GM23338 (cell line): Measurements from ENCODE around the gene CIC. TPM values are rescaled to one million over a fixed set of nuclear protein-coding genes. Genes with fewer than 3 reads are reported as not detected.

Experiments used
- ATAC-seq: fragments of 200-7000 bp; cut with Tn5 transposase; 3 replicates; pipeline ENCODE4 v1.9.1; 2020
- DNase-seq: peaks from one replicate; pipeline ENCODE4 v3.0.0-alpha.2; 2015; ENCODE audit warnings: low spot score
- H2AFZ ChIP-seq: fragments of 200-600 bp; sonication (generic); 2 replicates; pipeline ENCODE4 v1.8.0; 2016; ENCODE audit warnings: antibody characterized with exemption, mild to moderate bottlenecking, moderate library complexity
- H3F3A ChIP-seq: fragments of 200-600 bp; sonication (generic); replicated peaks from 2 replicates; pipeline ENCODE4 v1.8.0; 2017; ENCODE audit warnings: antibody characterized with exemption, mixed run types, low read depth
- H3K27ac ChIP-seq: fragments of 200-600 bp; sonication (generic); 2 replicates; pipeline ENCODE4 v1.6.1; 2016; ENCODE audit warnings: low read depth
- H3K27me3 ChIP-seq: fragments of 200-600 bp; sonication (generic); 2 replicates; pipeline ENCODE4 v1.8.0; 2016; ENCODE audit warnings: mild to moderate bottlenecking, mixed run types, moderate library complexity; ENCODE audit not compliant: insufficient read depth
- H3K36me3 ChIP-seq: fragments of 200-600 bp; sonication (generic); 2 replicates; pipeline ENCODE4 v1.8.0; 2016; ENCODE audit warnings: mild to moderate bottlenecking; ENCODE audit not compliant: insufficient read depth
- H3K4me1 ChIP-seq: fragments of 200-600 bp; sonication (generic); 2 replicates; pipeline ENCODE4 v1.8.0; 2016; ENCODE audit warnings: mild to moderate bottlenecking, moderate library complexity; ENCODE audit not compliant: insufficient read depth
- H3K4me2 ChIP-seq: fragments of 200-600 bp; sonication (generic); 2 replicates; pipeline ENCODE4 v1.7.1; 2017; ENCODE audit warnings: mixed run types
- H3K4me3 ChIP-seq: fragments of 200-600 bp; sonication (generic); 2 replicates; pipeline ENCODE4 v1.6.1; 2016; ENCODE audit warnings: mixed run types
- H3K79me2 ChIP-seq: fragments of 200-600 bp; sonication (generic); replicated peaks from 2 replicates; pipeline ENCODE4 v1.8.0; 2017; ENCODE audit warnings: mild to moderate bottlenecking; ENCODE audit not compliant: insufficient read depth
- H3K9me2 ChIP-seq: fragments of 200-600 bp; sonication (generic); 2 replicates; pipeline ENCODE4 v1.8.0; 2017; ENCODE audit not compliant: insufficient read depth
- H4K20me1 ChIP-seq: fragments of 200-600 bp; sonication (generic); replicated peaks from 2 replicates; pipeline ENCODE4 v1.8.0; 2017; ENCODE audit warnings: mild to moderate bottlenecking; ENCODE audit not compliant: insufficient read depth
- H3K27ac Mint-ChIP-seq: 2 replicates; pipeline ENCODE4 v1.8.0; 2020; ENCODE audit warnings: inconsistent platforms, mild to moderate bottlenecking, moderate library complexity, mixed read lengths
- H3K27me3 Mint-ChIP-seq: 3 replicates; pipeline ENCODE4 v1.8.0; 2022; ENCODE audit warnings: low read depth, mild to moderate bottlenecking, moderate library complexity, mixed read lengths, inconsistent platforms; ENCODE audit not compliant: insufficient read depth, poor library complexity
- H3K36me3 Mint-ChIP-seq: 3 replicates; pipeline ENCODE4 v1.8.0; 2021; ENCODE audit warnings: low read depth, mild to moderate bottlenecking, inconsistent platforms, moderate library complexity, mixed read lengths
- H3K4me1 Mint-ChIP-seq: 3 replicates; pipeline ENCODE4 v1.8.0; 2020; ENCODE audit warnings: mild to moderate bottlenecking, inconsistent platforms, mixed read lengths
- H3K4me3 Mint-ChIP-seq: 3 replicates; pipeline ENCODE4 v1.8.0; 2021; ENCODE audit warnings: moderate library complexity, mild to moderate bottlenecking, inconsistent platforms, mixed read lengths
- H3K9me3 Mint-ChIP-seq: 3 replicates; pipeline ENCODE4 v1.8.0; 2020; ENCODE audit warnings: moderate library complexity, mild to moderate bottlenecking, inconsistent platforms, mixed read lengths
- STAT1 ChIP-seq: IDR thresholded peaks from one replicate; pipeline ENCODE4 v1.6.1; 2016; ENCODE audit warnings: antibody characterized with exemption; ENCODE audit not compliant: unreplicated experiment
- ZNF114 ChIP-seq: fragments of 250-450 bp; sonication (Bioruptor Pico); IDR thresholded peaks from 2 replicates; pipeline ENCODE4 v1.5.0; 2020; ENCODE audit warnings: mild to moderate bottlenecking, moderate library complexity
- ZNF331 ChIP-seq: fragments of 250-450 bp; sonication (Bioruptor Pico); IDR thresholded peaks from 2 replicates; pipeline ENCODE4 v1.5.0; 2020; ENCODE audit warnings: low read depth, mild to moderate bottlenecking, moderate library complexity
- polyA plus RNA-seq: library from polyadenylated mRNA; unstranded; fragments of >200 nt; fragmentation: Nextera tagmentation; extraction: Ambion mirVana; gene quantifications from 2 replicates; pipeline ENCODE4 v1.2.1, GENCODE V29; 2016
- total RNA-seq: library from RNA; depleted of rRNA; stranded (reverse); fragments of >200 nt; shearing (Covaris generic); gene quantifications from 2 replicates; pipeline ENCODE4 v1.2.3, GENCODE V29; 2014
- TF ChIP-seq, protein P1 (sequence below): IDR thresholded peaks from 2 replicates; pipeline ENCODE4 v1.6.1; 2016; ENCODE audit warnings: antibody characterized with exemption
- TF ChIP-seq, protein P2 (sequence below), 2 experiments: fragments of 200-600 bp in 1 of 2; sonication (generic) in 1 of 2; conservative IDR thresholded peaks; 2 replicates each; pipeline versions ENCODE4 v1.5.1 to v1.6.1; 2016 to 2017; ENCODE audit warnings: antibody characterized with exemption in 2 of 2, low read depth in 2 of 2, mild to moderate bottlenecking in 2 of 2, moderate library complexity in 1 of 2
- TF ChIP-seq, protein P3 (sequence below): fragments of 250-450 bp; sonication (Bioruptor Pico); IDR thresholded peaks from 2 replicates; pipeline ENCODE4 v1.5.0; 2020; ENCODE audit warnings: mild to moderate bottlenecking, moderate library complexity

Gene CIC
- total and polyA plus RNA-seq, 2 experiments from 2014 or later, result 13.2 to 42.0 TPM

DNA sequence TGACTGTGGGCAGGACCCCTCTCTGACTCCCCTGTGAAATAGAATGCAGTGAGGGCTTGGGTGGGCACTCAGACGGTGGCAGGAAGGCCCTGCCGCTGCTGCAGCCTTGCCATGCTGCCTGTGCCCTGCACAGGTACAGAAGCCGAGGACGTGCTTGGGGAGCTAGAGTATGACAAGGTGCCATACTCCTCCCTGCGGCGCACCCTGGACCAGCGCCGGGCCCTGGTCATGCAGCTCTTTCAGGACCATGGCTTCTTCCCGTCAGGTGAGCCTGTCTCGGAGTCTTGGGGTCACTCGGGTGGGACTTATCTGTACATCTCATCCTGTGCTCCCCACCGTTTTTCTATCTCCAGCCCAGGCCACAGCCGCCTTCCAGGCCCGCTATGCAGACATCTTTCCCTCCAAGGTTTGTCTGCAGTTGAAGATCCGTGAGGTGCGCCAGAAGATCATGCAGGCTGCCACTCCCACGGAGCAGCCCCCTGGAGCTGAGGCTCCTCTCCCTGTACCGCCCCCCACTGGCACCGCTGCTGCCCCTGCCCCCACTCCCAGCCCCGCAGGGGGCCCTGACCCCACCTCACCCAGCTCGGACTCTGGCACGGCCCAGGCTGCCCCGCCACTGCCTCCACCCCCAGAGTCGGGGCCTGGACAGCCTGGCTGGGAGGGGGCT is 25.6 kb downstream of the CIC start:
- Histone ChIP-seq H3K4me2 (no peak overlapping the region), H3K79me2 (no peaks in the 10 kb centered on the region), H3K36me3 (no peaks in the 10 kb centered on the region; the same call in 1 of the 2 replicates), H3K4me3 (no peak overlapping the region), H4K20me1 (peaks cover 17% of the 10 kb centered on the region; the same call in 1 of the 2 replicates), H3F3A (peaks cover 21% of the 10 kb centered on the region), H3K9me2 (no peaks in the 10 kb centered on the region), H3K27me3 (no peaks in the 10 kb centered on the region), H3K4me1 (peaks cover 6% of the 10 kb centered on the region; the same call in 1 of the 2 replicates), H2AFZ (no peak overlapping the region), H3K27ac (no peak overlapping the region)
- Mint-ChIP-seq H3K4me1 (peaks cover 23% of the 10 kb centered on the region), H3K36me3 (peaks cover 37% of the 10 kb centered on the region), H3K27me3 (peaks cover 12% of the 10 kb centered on the region), H3K9me3 (no peaks in the 10 kb centered on the region), H3K27ac (no peak overlapping the region), H3K4me3 (no peak overlapping the region)
- DNase-seq (no peak), ATAC-seq (no peak)
- TF ChIP-seq ZNF114, result no peak
- no peak for TF ChIP-seq ZNF331 (CRISPR knock-in tag)
- no peak for TF ChIP-seq STAT1
- TF ChIP-seq, protein P1, sequence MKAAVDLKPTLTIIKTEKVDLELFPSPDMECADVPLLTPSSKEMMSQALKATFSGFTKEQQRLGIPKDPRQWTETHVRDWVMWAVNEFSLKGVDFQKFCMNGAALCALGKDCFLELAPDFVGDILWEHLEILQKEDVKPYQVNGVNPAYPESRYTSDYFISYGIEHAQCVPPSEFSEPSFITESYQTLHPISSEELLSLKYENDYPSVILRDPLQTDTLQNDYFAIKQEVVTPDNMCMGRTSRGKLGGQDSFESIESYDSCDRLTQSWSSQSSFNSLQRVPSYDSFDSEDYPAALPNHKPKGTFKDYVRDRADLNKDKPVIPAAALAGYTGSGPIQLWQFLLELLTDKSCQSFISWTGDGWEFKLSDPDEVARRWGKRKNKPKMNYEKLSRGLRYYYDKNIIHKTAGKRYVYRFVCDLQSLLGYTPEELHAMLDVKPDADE, result no peak
- TF ChIP-seq, protein P2, sequence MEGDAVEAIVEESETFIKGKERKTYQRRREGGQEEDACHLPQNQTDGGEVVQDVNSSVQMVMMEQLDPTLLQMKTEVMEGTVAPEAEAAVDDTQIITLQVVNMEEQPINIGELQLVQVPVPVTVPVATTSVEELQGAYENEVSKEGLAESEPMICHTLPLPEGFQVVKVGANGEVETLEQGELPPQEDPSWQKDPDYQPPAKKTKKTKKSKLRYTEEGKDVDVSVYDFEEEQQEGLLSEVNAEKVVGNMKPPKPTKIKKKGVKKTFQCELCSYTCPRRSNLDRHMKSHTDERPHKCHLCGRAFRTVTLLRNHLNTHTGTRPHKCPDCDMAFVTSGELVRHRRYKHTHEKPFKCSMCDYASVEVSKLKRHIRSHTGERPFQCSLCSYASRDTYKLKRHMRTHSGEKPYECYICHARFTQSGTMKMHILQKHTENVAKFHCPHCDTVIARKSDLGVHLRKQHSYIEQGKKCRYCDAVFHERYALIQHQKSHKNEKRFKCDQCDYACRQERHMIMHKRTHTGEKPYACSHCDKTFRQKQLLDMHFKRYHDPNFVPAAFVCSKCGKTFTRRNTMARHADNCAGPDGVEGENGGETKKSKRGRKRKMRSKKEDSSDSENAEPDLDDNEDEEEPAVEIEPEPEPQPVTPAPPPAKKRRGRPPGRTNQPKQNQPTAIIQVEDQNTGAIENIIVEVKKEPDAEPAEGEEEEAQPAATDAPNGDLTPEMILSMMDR (conservative IDR thresholded peaks at IDR 0.05; ENCODE audit: low read depth in 2 of 2), result no peak
- TF ChIP-seq, protein P3, sequence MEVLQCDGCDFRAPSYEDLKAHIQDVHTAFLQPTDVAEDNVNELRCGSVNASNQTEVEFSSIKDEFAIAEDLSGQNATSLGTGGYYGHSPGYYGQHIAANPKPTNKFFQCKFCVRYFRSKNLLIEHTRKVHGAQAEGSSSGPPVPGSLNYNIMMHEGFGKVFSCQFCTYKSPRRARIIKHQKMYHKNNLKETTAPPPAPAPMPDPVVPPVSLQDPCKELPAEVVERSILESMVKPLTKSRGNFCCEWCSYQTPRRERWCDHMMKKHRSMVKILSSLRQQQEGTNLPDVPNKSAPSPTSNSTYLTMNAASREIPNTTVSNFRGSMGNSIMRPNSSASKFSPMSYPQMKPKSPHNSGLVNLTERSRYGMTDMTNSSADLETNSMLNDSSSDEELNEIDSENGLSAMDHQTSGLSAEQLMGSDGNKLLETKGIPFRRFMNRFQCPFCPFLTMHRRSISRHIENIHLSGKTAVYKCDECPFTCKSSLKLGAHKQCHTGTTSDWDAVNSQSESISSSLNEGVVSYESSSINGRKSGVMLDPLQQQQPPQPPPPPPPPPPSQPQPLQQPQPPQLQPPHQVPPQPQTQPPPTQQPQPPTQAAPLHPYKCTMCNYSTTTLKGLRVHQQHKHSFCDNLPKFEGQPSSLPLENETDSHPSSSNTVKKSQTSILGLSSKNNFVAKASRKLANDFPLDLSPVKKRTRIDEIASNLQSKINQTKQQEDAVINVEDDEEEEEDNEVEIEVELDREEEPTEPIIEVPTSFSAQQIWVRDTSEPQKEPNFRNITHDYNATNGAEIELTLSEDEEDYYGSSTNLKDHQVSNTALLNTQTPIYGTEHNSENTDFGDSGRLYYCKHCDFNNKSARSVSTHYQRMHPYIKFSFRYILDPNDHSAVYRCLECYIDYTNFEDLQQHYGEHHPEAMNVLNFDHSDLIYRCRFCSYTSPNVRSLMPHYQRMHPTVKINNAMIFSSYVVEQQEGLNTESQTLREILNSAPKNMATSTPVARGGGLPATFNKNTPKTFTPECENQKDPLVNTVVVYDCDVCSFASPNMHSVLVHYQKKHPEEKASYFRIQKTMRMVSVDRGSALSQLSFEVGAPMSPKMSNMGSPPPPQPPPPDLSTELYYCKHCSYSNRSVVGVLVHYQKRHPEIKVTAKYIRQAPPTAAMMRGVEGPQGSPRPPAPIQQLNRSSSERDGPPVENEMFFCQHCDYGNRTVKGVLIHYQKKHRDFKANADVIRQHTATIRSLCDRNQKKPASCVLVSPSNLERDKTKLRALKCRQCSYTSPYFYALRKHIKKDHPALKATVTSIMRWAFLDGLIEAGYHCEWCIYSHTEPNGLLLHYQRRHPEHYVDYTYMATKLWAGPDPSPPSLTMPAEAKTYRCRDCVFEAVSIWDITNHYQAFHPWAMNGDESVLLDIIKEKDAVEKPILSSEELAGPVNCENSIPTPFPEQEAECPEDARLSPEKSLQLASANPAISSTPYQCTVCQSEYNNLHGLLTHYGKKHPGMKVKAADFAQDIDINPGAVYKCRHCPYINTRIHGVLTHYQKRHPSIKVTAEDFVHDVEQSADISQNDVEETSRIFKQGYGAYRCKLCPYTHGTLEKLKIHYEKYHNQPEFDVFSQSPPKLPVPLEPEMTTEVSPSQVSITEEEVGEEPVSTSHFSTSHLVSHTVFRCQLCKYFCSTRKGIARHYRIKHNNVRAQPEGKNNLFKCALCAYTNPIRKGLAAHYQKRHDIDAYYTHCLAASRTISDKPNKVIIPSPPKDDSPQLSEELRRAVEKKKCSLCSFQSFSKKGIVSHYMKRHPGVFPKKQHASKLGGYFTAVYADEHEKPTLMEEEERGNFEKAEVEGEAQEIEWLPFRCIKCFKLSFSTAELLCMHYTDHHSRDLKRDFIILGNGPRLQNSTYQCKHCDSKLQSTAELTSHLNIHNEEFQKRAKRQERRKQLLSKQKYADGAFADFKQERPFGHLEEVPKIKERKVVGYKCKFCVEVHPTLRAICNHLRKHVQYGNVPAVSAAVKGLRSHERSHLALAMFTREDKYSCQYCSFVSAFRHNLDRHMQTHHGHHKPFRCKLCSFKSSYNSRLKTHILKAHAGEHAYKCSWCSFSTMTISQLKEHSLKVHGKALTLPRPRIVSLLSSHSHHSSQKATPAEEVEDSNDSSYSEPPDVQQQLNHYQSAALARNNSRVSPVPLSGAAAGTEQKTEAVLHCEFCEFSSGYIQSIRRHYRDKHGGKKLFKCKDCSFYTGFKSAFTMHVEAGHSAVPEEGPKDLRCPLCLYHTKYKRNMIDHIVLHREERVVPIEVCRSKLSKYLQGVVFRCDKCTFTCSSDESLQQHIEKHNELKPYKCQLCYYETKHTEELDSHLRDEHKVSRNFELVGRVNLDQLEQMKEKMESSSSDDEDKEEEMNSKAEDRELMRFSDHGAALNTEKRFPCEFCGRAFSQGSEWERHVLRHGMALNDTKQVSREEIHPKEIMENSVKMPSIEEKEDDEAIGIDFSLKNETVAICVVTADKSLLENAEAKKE (CRISPR knock-in tag), result no peak
